Activated B cell treated with CpG ODN at 0.5 μM for 24 hours (primary cell): ENCODE measurements around the gene RASA3. TPM values are rescaled to one million over a fixed set of nuclear protein-coding genes. Genes with fewer than 3 reads are reported as not detected.
"Not testable (repeated sequence)": the region's sequence is repeated elsewhere in the genome, so short reads cannot be mapped to it uniquely, and the experiment has no call there.

Experiments
- ATAC-seq: fragments of 200-7000 bp; cut with Tn5 transposase; one replicate; pipeline ENCODE4 v1.10.0; 2021; ENCODE audit warnings: low read depth, mild to moderate bottlenecking, moderate library complexity
- CTCF ChIA-PET: fragments of 350-600 bp; sonication (Branson Sonifier 250); formaldehyde crosslinking; loops from one replicate; lab custom pipeline; 2021; ENCODE audit warnings: antibody characterized with exemption; lab: Charles Lee
- POLR2A ChIA-PET: fragments of 350-600 bp; sonication (Branson Sonifier 250); formaldehyde crosslinking; loops from one replicate; lab custom pipeline; 2021; ENCODE audit warnings: antibody characterized with exemption; lab: Charles Lee
- DNase-seq: peaks from one replicate; pipeline ENCODE4 v3.0.0; 2022
- H3K27ac Mint-ChIP-seq: one replicate; pipeline ENCODE4 v1.8.0; 2020; ENCODE audit warnings: mixed read lengths
- H3K27me3 Mint-ChIP-seq: one replicate; pipeline ENCODE4 v1.8.0; 2021; ENCODE audit warnings: mixed read lengths
- H3K36me3 Mint-ChIP-seq: one replicate; pipeline ENCODE4 v1.8.0; 2021; ENCODE audit warnings: low read depth, mixed read lengths
- H3K4me1 Mint-ChIP-seq: one replicate; pipeline ENCODE4 v1.8.0; 2021; ENCODE audit warnings: mixed read lengths
- H3K4me3 Mint-ChIP-seq: one replicate; pipeline ENCODE4 v1.8.0; 2020; ENCODE audit warnings: mild to moderate bottlenecking, mixed read lengths
- H3K9me3 Mint-ChIP-seq: one replicate; pipeline ENCODE4 v1.8.0; 2020; ENCODE audit warnings: mixed read lengths
- intact Hi-C: fragments of 100-400 bp; cut with micrococcal nuclease; formaldehyde crosslinking; loops from one replicate; pipeline ENCODE4 v1.15.1; 2024
- total RNA-seq: library from RNA; stranded (reverse); gene quantifications from 2 replicates; pipeline ENCODE4 v1.2.3, GENCODE V29; 2022
- TF ChIP-seq, protein P1 (sequence below): fragments of 200-600 bp; IDR thresholded peaks from one replicate; pipeline ENCODE4 v1.8.0; 2022; ENCODE audit warnings: antibody characterized with exemption, mild to moderate bottlenecking

The RASA3 gene
- total RNA-seq, 1 donor from 2014 or later = 20.4 TPM

GRCh38 chr13:114022876-114023275 is 109.5 kb downstream of the RASA3 start:
- ChIA-PET POLR2A (no interaction called here), CTCF (interaction anchor here (1.7 kb wide), 1 partner anchor 87 kb away, joined by 6 read pairs; no protein-coding TSS in a partner anchor)
- Mint-ChIP-seq H3K4me3 (no peak overlapping the region), H3K36me3 (peaks cover 60% of the 10 kb centered on the region), H3K4me1 (peaks cover 63% of the 10 kb centered on the region), H3K27me3 (no peaks in the 10 kb centered on the region), H3K9me3 (no peaks in the 10 kb centered on the region), H3K27ac (peak overlapping the region; percentile 30)
- intact Hi-C loops = loop anchor here (5.0 kb wide), 1 partner anchor 204 kb away; no protein-coding TSS in a partner anchor
- no peak for DNase-seq
- no peak for ATAC-seq
- TF ChIP-seq, protein P1, sequence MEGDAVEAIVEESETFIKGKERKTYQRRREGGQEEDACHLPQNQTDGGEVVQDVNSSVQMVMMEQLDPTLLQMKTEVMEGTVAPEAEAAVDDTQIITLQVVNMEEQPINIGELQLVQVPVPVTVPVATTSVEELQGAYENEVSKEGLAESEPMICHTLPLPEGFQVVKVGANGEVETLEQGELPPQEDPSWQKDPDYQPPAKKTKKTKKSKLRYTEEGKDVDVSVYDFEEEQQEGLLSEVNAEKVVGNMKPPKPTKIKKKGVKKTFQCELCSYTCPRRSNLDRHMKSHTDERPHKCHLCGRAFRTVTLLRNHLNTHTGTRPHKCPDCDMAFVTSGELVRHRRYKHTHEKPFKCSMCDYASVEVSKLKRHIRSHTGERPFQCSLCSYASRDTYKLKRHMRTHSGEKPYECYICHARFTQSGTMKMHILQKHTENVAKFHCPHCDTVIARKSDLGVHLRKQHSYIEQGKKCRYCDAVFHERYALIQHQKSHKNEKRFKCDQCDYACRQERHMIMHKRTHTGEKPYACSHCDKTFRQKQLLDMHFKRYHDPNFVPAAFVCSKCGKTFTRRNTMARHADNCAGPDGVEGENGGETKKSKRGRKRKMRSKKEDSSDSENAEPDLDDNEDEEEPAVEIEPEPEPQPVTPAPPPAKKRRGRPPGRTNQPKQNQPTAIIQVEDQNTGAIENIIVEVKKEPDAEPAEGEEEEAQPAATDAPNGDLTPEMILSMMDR = no peak

DNA sequence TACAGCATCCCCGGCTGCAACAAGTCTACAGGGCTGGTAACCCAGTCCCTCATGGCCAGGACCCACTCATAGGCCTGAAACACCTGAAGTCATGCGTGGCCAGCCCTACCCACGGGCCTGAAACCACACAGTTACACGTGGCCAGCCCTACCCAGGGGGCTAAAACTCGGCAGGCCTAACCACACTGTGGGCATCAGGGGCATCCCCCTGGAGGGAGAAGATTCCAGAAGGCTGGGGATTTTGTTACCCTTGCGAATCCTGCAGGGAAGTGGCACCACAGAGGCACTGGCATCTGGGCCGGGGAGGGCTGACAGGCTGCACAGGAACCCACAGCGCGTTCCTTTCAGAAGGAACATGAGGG is 110.1 kb downstream of the RASA3 start:
- Mint-ChIP-seq H3K36me3 (peaks cover 59% of the 10 kb centered on the region), H3K4me3 (no peak overlapping the region), H3K4me1 (peaks cover 57% of the 10 kb centered on the region), H3K27me3 (no peaks in the 10 kb centered on the region), H3K9me3 (no peaks in the 10 kb centered on the region), H3K27ac (no peak overlapping the region)
- TF ChIP-seq, protein P1 = no peak
- POLR2A ChIA-PET = no interaction called here
- DNase-seq = no peak
- intact Hi-C loops = loop anchor here (5.0 kb wide), 1 partner anchor 205 kb away; no protein-coding TSS in a partner anchor
- no peak for ATAC-seq
- CTCF ChIA-PET = no interaction called here

DNA sequence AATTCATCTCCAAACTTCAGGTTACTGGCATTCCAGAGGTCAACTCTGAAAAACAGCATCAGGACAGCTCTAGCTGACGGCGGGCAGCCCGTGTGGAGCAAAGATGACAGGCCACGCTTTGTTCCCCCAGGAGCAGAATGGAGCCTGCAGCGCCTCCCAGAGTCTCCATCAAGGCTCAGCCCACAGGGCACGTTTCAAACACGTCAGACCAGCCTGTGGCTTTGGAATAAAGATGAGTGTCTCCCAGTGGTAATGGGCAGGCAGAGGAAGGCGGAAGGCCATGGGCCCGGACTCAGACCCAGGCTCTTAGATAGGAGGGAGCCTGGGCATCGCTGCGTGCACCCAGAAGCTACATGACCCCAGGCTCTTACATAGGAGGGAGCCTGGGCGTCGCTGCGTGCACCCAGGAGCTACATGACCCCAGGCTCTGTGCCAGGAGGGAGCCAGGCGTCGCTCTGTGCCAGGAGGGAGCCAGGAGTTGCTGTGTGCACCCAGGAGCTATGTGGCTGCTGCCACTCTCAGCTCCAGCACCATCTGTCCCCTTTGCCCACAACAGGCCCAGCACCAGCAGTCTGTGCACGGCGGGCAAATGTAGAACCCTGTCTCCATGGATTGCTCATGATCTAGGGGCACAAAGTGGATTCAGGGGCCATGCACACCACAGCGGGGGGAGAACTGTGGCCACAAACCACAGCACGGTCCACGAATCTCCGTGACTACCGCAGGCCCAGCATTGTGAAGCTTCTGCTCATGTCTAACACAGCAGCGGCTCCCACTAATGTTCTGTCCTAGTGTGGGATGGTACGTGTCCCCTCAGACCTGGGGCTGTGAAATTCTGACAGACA is 110.7 kb downstream of the RASA3 start:
- intact Hi-C loops = loop anchor here (5.0 kb wide), 1 partner anchor 206 kb away; no protein-coding TSS in a partner anchor
- H3K4me3 Mint-ChIP-seq = no peak overlapping the region
- POLR2A ChIA-PET = interaction anchor here (0.5 to 0.9 kb wide), 2 partner anchors 38 to 45 kb away, joined by 3 read pairs; no protein-coding TSS in a partner anchor

DNA sequence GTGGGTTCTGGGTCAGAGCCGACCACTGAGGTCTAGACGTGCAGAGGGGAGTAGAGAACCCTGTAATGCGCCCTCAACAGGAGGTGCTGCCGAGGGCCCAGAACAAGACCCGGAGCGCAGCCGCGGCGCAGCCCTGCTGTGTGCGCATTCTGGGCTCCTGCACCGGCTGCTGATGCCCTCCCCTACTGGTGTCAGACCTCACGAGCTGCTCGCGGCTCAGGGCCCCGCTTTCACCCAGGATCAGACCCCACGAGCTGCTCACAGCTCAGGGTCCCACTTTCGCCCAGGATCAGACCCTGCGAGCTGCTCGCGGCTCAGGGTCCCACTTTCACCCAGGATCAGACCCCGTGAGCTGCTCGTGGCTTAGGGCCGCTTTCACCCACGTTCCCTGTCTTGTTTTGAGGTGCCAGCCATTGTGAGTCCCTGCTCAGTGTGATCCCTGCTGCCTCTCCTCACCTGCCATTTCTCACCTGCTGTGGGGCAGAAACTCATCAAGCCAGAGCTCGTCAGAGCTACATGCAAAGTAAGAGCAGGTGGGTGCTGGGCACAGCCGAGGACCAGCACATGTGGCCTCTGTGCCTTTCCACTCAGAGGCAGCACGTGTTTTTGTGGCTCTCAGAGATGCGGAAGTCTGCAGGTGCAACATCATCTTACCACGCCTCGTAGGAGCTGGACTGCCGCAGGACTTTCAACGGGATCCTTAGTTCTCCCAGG is 111.5 kb downstream of the RASA3 start:
- peaks cover 43% of the 10 kb centered on the region for H3K4me1 Mint-ChIP-seq
- H3K27me3 Mint-ChIP-seq = no peaks in the 10 kb centered on the region
- H3K27ac Mint-ChIP-seq = peak overlapping the region; percentile 50
- H3K9me3 Mint-ChIP-seq = no peaks in the 10 kb centered on the region
- peaks cover 64% of the 10 kb centered on the region for H3K36me3 Mint-ChIP-seq
- CTCF ChIA-PET = no interaction called here
- ATAC-seq (no peak), DNase-seq (no peak)
- H3K4me3 Mint-ChIP-seq = no peak overlapping the region
- intact Hi-C loops = loop anchor here (5.0 kb wide), 1 partner anchor 206 kb away; no protein-coding TSS in a partner anchor
- TF ChIP-seq, protein P1 = no peak
- POLR2A ChIA-PET = interaction anchor here (0.5 to 0.9 kb wide), 2 partner anchors 39 to 46 kb away, joined by 3 read pairs; no protein-coding TSS in a partner anchor

More for the DNA sequence above, 110.7 kb downstream of the RASA3 start:
- Mint-ChIP-seq H3K36me3 (peaks cover 61% of the 10 kb centered on the region), H3K9me3 (no peaks in the 10 kb centered on the region), H3K27ac (peak overlapping the region; percentile 50), H3K27me3 (no peaks in the 10 kb centered on the region), H3K4me1 (peaks cover 51% of the 10 kb centered on the region)
- ATAC-seq = no peak
- no peak for DNase-seq
- CTCF ChIA-PET = no interaction called here
- TF ChIP-seq, protein P1 = no peak

GRCh38 chr13:114020134-114020533 is 112.3 kb downstream of the RASA3 start:
- DNase-seq, H3K4me3 Mint-ChIP-seq, H3K9me3 Mint-ChIP-seq, H3K27me3 Mint-ChIP-seq, H3K27ac Mint-ChIP-seq, CTCF ChIA-PET, ATAC-seq: not testable (repeated sequence)
- POLR2A ChIA-PET = interaction anchor here (0.6 kb wide), 1 partner anchor 28 kb away, joined by 3 read pairs; no protein-coding TSS in a partner anchor
- peaks cover 65% of the 10 kb centered on the region for H3K36me3 Mint-ChIP-seq
- peaks cover 35% of the 10 kb centered on the region for H3K4me1 Mint-ChIP-seq
- intact Hi-C loops = loop anchor here (5.0 kb wide), 1 partner anchor 207 kb away; no protein-coding TSS in a partner anchor
